ENCODE measurements around the gene RPRD2.
A peak's percentile ranks its signal among the peaks of the same experiment; 100 is the strongest.

RPRD2 gene

GRCh38 chr1:150516050-150516591 lies 152.2 kb downstream of the RPRD2 start:
- peak; percentile 10 for DNase-seq

- peak; percentile 43 for DNase-seq
These were observed 152.7 kb downstream of the RPRD2 start for GRCh38 chr1:150516616-150517015.

- DNase-seq, result no peak
These were observed 157.4 kb downstream of the RPRD2 start for GRCh38 chr1:150521196-150521968.

- DNase-seq, result no peak
These were observed 161.4 kb downstream of the RPRD2 start for GRCh38 chr1:150525348-150525747.
